HL-60 (cell line): Measurements from ENCODE around the gene PLBD2.

Experiments
- DNase-seq, 2 experiments: peaks; one replicate each; pipeline ENCODE4 v3.0.0-alpha.2; 2010 to 2020; ENCODE audit warnings: low read depth in 1 of 2, low spot score in 1 of 2
- H3K27ac ChIP-seq: fragments of 250-450 bp; sonication (Bioruptor Pico); replicated peaks from 2 replicates; pipeline ENCODE4 v1.5.1; 2020; ENCODE audit warnings: mild to moderate bottlenecking, moderate library complexity
- H3K27me3 ChIP-seq: fragments of 250-450 bp; sonication (Bioruptor Pico); 2 replicates; pipeline ENCODE4 v1.5.1; 2021; ENCODE audit warnings: mild to moderate bottlenecking, moderate library complexity; ENCODE audit not compliant: insufficient read depth, poor library complexity, severe bottlenecking
- H3K4me3 ChIP-seq: replicated peaks from 2 replicates; pipeline ENCODE4 v1.5.1; 2011; ENCODE audit warnings: mild to moderate bottlenecking, control low read depth, low read length; ENCODE audit not compliant: insufficient read depth
- CTCF ChIP-seq: IDR thresholded peaks from one replicate; pipeline ENCODE4 v1.5.1; 2011; ENCODE audit warnings: low read length, control low read depth, inconsistent platforms; ENCODE audit not compliant: insufficient read depth
- GABPA ChIP-seq: IDR thresholded peaks from 2 replicates; pipeline ENCODE4 v1.6.1; 2012; ENCODE audit warnings: low read depth
- POLR2AphosphoS5 ChIP-seq: IDR thresholded peaks from 2 replicates; pipeline ENCODE4 v1.6.1; 2012; ENCODE audit warnings: low read depth
- REST ChIP-seq: IDR thresholded peaks from 2 replicates; pipeline ENCODE4 v1.6.1; 2012; ENCODE audit warnings: low read depth; ENCODE audit not compliant: insufficient replicate concordance
- SPI1 ChIP-seq: IDR thresholded peaks from 2 replicates; pipeline ENCODE4 v1.6.1; 2012; ENCODE audit warnings: low read depth, mild to moderate bottlenecking, borderline replicate concordance

The PLBD2 gene

GRCh38 chr12:113325916-113326315 is 32.5 kb upstream of the PLBD2 start:
- Histone ChIP-seq H3K27ac (no peak overlapping the region), H3K27me3 (no peaks in the 10 kb centered on the region), H3K4me3 (no peak overlapping the region)
- TF ChIP-seq CTCF (no peak), POLR2AphosphoS5 (no peak), GABPA (no peak), REST (no peak), SPI1 (no peak)
- DNase-seq, result no peak

- no peaks in the 10 kb centered on the region for H3K27me3 ChIP-seq
- no peak overlapping the region for H3K4me3 ChIP-seq
- DNase-seq, result no peak
- TF ChIP-seq REST (no peak), POLR2AphosphoS5 (no peak), CTCF (no peak)
- no peak overlapping the region for H3K27ac ChIP-seq
Observed at GRCh38 chr12:113326775-113327395, 31.5 kb upstream of the PLBD2 start.

- no peak overlapping the region for H3K4me3 ChIP-seq
- no peak for TF ChIP-seq REST
- no peak for TF ChIP-seq GABPA
- H3K27me3 ChIP-seq, result no peaks in the 10 kb centered on the region
- no peak for DNase-seq
- no peak overlapping the region for H3K27ac ChIP-seq
Observed at GRCh38 chr12:113328368-113328889, 30.0 kb upstream of the PLBD2 start.
